ENCODE data around the gene PDE4D. TPM values are rescaled to one million over a fixed set of nuclear protein-coding genes. Genes with fewer than 3 reads are reported as not detected.

Gene PDE4D
- total and polyA plus RNA-seq, 9 donors, result 21.1 to 65.9 (median 33.0) TPM

DNA sequence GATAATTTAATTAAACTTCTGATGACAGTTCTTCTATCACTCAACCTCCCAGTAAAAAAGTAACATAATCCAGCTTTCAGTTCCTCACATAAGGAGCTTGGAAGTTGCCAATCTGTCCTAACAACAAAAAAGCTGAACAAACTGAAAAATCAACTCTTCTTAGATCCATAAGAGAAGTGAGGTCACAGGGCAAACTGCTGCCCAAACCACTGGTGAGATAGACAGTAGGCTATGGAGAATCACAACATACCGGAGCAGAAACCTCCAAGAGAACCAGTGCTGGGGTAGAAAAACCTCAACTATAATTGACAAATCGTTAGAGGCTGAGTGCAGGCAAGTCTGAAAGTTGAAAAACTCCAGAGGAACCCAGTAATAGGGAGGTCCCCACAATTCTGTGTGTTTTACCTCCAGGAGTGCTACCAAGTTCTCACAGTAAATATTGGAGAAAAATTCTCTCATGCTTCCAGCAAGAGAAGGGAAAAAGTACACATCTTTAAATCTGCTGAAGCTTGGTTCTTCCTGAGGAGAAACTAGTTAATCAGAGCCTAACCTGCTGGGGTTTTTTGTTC, 300.0 kb downstream of the PDE4D start:
- WGBS (ENCODE audit: insufficient coverage), result 100% methylated on average over 1 of the region's 2 CpGs
- no peaks in the 10 kb centered on the region for H3K36me3 ChIP-seq (ENCODE audit: control insufficient read depth, insufficient read depth, low read length)
- no peaks in the 10 kb centered on the region for H3K4me1 ChIP-seq (ENCODE audit: control insufficient read depth, insufficient read depth, low read length)
- H3K9me3 ChIP-seq (replicated peaks; ENCODE audit: control insufficient read depth, low read depth, low read length), result no peaks in the 10 kb centered on the region
- H3K4me3 ChIP-seq (ENCODE audit: low read length), result no peak overlapping the region
- peak; percentile 34 for DNase-seq
- H3K27ac ChIP-seq (ENCODE audit: low read length), result no peak overlapping the region
- no peaks in the 10 kb centered on the region for H3K27me3 ChIP-seq (ENCODE audit: control insufficient read depth, insufficient read depth, low read length)

DNA sequence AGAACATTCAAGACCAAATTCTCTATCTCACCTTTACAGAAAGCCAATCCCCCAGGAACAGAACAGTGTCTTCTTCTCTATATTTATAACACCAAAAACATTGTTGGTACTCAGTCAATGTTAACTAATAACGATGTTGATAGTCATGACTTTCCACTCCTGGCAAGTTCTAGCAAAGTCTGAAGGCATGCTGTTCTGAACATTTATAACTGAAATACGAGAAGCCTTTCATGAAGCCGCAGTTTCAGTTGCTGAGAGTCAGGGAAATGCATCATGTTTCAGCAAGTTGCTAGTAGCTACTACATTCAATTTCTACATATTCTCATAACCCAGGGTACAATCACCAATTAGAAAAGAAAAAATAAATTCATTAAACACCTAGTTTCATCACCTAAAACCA, 301.4 kb downstream of the PDE4D start:
- peak; percentile 73 for DNase-seq
- WGBS (ENCODE audit: insufficient coverage), result 21% methylated on average over 3 of the region's 3 CpGs
- Histone ChIP-seq H3K27ac (ENCODE audit: low read length) (no peak overlapping the region), H3K36me3 (ENCODE audit: control insufficient read depth, insufficient read depth, low read length) (no peaks in the 10 kb centered on the region), H3K4me1 (ENCODE audit: control insufficient read depth, insufficient read depth, low read length) (peaks cover 7% of the 10 kb centered on the region), H3K9me3 (replicated peaks; ENCODE audit: control insufficient read depth, low read depth, low read length) (no peaks in the 10 kb centered on the region), H3K27me3 (ENCODE audit: control insufficient read depth, insufficient read depth, low read length) (no peaks in the 10 kb centered on the region), H3K4me3 (ENCODE audit: low read length) (no peak overlapping the region)

DNA sequence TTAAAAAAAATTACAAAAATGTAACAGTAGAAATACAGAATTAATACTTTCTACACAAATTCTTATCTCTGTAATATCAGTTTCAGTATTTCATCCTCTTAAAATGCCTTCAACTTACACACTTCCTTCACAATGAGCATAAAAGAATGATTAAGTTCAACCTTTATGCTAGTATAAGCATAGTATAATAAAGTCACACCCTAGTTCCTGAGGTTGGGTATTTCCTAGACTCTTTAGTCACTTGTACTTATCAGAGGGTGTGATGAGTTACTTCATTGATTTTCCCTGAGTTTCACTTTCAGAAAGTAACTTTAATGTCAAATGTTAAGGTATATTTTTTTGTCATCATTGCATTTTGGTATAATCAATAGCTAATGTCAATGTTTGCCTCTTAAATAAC, 302.4 kb downstream of the PDE4D start:
- Histone ChIP-seq H3K4me1 (ENCODE audit: control insufficient read depth, insufficient read depth, low read length) (peaks cover 7% of the 10 kb centered on the region), H3K27ac (ENCODE audit: low read length) (no peak overlapping the region), H3K9me3 (replicated peaks; ENCODE audit: control insufficient read depth, low read depth, low read length) (no peaks in the 10 kb centered on the region), H3K4me3 (ENCODE audit: low read length) (no peak overlapping the region), H3K27me3 (ENCODE audit: control insufficient read depth, insufficient read depth, low read length) (no peaks in the 10 kb centered on the region), H3K36me3 (ENCODE audit: control insufficient read depth, insufficient read depth, low read length) (no peaks in the 10 kb centered on the region)
- no peak for DNase-seq

DNA sequence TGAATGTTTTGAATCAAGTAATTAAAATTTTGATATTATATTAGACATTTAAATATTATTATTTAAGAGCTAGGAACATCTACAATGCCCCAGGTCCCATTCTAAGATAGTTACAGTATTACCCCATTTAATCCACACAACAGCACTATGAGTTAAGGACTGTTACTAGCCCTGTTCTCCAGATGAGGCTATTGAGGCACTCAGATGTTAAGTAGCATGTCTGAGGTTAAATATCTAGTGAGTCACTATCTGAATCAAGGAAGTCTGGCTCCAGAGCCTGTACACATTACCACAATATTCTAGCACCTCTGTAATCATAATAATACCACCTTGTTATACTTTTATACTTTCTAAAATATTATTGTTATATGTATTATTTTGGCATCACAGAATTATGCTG, 304.6 kb downstream of the PDE4D start:
- no peaks in the 10 kb centered on the region for H3K27me3 ChIP-seq (ENCODE audit: control insufficient read depth, insufficient read depth, low read length)
- no peaks in the 10 kb centered on the region for H3K36me3 ChIP-seq (ENCODE audit: control insufficient read depth, insufficient read depth, low read length)
- no peaks in the 10 kb centered on the region for H3K9me3 ChIP-seq (replicated peaks; ENCODE audit: control insufficient read depth, low read depth, low read length)
- H3K27ac ChIP-seq (ENCODE audit: low read length), result no peak overlapping the region
- peaks cover 7% of the 10 kb centered on the region for H3K4me1 ChIP-seq (ENCODE audit: control insufficient read depth, insufficient read depth, low read length)
- no peak for DNase-seq
- H3K4me3 ChIP-seq (ENCODE audit: low read length), result no peak overlapping the region

DNA sequence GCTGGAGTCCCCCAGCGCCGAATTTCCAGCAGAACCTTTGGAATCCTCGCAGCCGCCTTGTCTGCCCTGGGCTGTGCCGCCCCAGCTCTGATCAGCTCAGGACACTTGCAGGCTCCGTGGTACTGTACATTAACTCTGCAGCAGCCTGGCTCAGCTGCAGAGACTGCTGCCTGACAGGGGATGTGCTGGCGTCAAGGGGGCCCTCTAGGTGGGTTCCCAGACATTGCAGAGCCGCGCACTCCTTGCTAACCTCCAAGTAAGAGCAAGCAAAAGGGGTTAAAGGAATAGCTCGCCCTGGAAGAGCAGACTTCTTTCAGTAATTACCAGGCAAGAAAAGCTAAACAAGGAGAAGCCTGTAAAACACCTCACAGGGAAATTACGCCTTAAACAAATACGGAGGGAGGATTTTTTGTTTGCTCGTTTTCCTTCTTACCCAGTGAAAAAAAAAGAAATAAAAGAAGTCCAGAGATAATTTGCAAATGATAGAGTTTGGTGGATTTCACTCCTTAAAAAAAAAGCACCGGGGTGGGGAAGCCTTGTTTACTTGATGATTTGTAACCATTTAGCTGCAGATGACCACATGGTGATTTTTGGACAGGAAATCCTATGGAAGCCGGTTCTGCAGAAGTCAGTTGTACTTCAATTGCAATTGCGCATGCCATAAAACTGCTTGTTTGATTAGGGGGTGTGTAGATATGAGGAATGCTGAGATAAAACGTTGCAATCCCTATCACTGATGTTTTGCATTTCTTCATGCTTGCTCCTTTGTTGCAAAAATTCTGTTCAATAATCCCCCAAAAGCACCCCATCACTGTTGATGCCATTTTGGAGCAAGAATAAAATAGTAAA, 305.8 kb downstream of the PDE4D start:
- peaks cover 9% of the 10 kb centered on the region for H3K4me1 ChIP-seq (ENCODE audit: control insufficient read depth, insufficient read depth, low read length)
- H3K27ac ChIP-seq (ENCODE audit: low read length), result peak overlapping the region; percentile 30
- H3K27me3 ChIP-seq (ENCODE audit: control insufficient read depth, insufficient read depth, low read length), result no peaks in the 10 kb centered on the region
- no peaks in the 10 kb centered on the region for H3K36me3 ChIP-seq (ENCODE audit: control insufficient read depth, insufficient read depth, low read length)
- peak; percentile 92 for DNase-seq
- 4% methylated on average over 7 of the region's 17 CpGs for WGBS (ENCODE audit: insufficient coverage)
- no peaks in the 10 kb centered on the region for H3K9me3 ChIP-seq (replicated peaks; ENCODE audit: control insufficient read depth, low read depth, low read length)
- peak overlapping the region; percentile 38 for H3K4me3 ChIP-seq (ENCODE audit: low read length)

DNA sequence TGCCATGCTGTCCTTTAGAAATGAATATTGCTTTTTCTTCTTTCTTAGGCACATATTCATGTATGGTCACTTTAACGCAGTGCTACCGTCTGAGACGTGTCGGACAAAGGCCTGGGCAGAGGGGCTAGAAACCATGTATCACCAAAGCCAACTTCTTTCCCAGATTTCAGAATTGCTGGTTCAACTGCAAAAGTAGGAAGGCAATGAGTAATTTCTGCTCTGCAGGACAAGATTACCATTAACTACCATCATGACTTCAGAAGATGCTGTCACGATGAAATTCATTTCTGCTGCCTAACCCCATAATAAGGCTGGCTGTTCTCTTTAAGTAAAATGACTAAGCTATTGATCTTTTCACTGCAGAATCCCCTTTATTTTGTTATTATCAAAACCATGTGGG, 306.7 kb downstream of the PDE4D start:
- Histone ChIP-seq H3K27ac (ENCODE audit: low read length) (no peak overlapping the region), H3K4me1 (ENCODE audit: control insufficient read depth, insufficient read depth, low read length) (peaks cover 9% of the 10 kb centered on the region), H3K4me3 (ENCODE audit: low read length) (peak overlapping the region; percentile 38), H3K36me3 (ENCODE audit: control insufficient read depth, insufficient read depth, low read length) (no peaks in the 10 kb centered on the region), H3K27me3 (ENCODE audit: control insufficient read depth, insufficient read depth, low read length) (no peaks in the 10 kb centered on the region), H3K9me3 (replicated peaks; ENCODE audit: control insufficient read depth, low read depth, low read length) (no peaks in the 10 kb centered on the region)
- DNase-seq, result no peak
- WGBS (ENCODE audit: insufficient coverage), result 40% methylated on average over 1 of the region's 5 CpGs

DNA sequence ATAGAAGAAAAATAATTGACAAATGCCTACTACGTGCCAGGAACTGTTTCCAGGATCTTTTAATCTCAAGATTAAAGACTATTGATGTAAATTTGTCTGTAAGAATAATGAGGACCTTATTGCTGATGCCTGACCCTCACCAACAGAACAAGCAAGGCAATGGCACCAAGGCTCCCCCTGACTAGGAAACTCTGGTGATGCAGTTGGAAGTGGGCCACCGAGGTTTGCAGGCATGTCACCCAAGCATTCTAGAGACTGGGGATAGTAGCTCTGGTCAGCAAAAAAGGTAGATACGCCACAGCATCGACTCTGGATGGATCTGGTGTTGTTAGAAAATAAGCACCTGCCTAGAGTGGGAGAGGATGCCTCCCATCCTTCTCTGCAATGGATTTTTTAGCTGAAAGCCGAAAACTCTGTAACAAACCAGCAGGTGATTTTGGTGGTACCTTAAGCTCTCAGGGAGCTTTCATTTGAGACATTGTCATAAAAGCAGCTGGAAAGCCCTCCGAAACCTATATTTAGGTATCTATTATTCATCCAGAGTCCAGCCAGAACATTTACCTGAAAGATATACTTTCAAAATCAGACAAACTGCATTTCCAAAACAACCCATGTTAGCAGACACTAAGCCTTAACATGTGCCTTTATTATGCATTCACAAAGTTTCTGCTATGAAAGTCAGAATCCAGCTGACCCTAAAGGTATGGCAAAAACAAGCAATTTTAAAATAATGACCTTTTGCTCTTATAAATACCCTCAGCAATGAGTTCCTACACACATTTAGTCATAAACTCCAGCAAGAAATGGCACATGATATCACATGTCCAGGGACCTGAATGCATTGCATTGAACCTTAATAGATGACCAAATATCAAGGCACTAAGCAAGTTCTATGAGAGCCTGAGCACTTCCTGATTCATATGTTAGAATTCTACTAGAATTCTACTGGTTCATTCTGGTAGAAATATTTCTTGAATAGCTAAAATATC, 308.4 kb downstream of the PDE4D start:
- WGBS (ENCODE audit: insufficient coverage), result 84% methylated on average over 3 of the region's 6 CpGs
- no peak overlapping the region for H3K27ac ChIP-seq (ENCODE audit: low read length)
- H3K4me3 ChIP-seq (ENCODE audit: low read length), result no peak overlapping the region
- H3K4me1 ChIP-seq (ENCODE audit: control insufficient read depth, insufficient read depth, low read length), result peaks cover 9% of the 10 kb centered on the region
- H3K27me3 ChIP-seq (ENCODE audit: control insufficient read depth, insufficient read depth, low read length), result no peaks in the 10 kb centered on the region
- DNase-seq, result no peak
- no peaks in the 10 kb centered on the region for H3K36me3 ChIP-seq (ENCODE audit: control insufficient read depth, insufficient read depth, low read length)
- H3K9me3 ChIP-seq (replicated peaks; ENCODE audit: control insufficient read depth, low read depth, low read length), result no peaks in the 10 kb centered on the region

DNA sequence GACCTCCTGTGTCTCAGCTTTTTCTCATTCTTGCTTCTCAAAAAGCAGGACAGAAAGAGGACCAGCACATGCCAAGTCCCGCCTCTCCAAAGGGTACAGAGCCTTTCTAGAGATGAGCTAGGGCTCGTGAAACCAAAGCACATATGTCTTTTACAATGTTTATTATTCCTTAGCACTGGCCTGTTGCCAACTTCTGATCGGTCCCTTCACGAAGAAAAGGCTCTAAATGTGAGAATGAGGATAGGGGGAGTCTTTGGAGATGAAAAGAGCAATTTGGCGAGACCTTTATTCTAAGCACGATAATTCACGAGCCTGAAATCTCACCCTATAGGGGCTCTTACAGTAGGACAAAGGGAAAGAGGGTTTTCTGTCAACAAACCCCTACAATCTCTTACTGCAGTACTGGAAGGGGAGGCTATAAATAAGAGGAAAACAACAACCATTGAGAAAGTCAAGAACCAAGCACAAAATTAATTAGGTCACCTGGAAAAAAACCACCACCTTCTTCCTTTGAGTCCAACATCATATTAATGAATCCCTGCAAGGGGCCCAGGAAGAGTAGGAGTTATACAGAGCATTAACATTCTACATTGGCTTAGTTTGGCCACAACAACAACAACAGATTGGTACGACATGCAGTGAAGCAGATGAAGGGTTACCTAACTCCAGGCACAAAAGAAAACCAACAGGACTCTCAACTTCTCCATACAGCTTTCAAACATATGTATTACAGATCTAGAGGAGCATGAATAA, 309.5 kb downstream of the PDE4D start:
- no peak for DNase-seq
- peaks cover 9% of the 10 kb centered on the region for H3K4me1 ChIP-seq (ENCODE audit: control insufficient read depth, insufficient read depth, low read length)
- no peak overlapping the region for H3K4me3 ChIP-seq (ENCODE audit: low read length)
- no CpG with 5 or more reads among the region's 8 CpGs for WGBS (ENCODE audit: insufficient coverage)
- no peaks in the 10 kb centered on the region for H3K36me3 ChIP-seq (ENCODE audit: control insufficient read depth, insufficient read depth, low read length)
- H3K9me3 ChIP-seq (replicated peaks; ENCODE audit: control insufficient read depth, low read depth, low read length), result no peaks in the 10 kb centered on the region
- H3K27me3 ChIP-seq (ENCODE audit: control insufficient read depth, insufficient read depth, low read length), result no peaks in the 10 kb centered on the region
- H3K27ac ChIP-seq (ENCODE audit: low read length), result no peak overlapping the region

DNA sequence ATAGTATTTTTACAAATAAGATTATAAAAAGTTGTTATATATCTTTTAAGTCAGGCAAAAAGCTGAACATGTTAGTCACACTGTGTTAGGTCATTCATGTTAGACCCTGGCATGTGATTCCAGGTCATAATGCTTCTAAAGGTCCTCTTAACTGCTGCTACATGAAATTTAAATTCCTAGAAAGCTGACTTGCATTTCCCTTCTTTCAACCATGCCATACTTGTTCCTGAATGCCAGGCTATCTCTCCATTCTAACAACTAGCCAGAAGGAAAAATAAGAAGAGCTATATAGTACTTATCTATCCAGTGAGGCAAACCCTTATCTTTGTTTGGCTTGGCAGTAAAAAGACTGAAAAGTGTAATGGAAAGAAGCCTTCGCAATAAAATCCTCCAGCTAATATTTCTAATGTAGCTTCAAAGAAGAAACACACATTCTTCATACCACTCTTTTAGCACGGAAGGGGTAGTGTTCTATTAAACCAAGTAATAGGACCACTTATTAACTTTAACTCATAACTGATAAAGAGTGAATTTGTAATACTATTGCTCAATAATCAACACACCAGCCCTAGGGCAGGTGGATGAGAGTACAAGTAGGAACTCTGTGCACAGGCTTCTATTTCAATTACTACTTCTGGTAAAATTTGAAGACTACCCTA, 310.2 kb downstream of the PDE4D start:
- DNase-seq, result no peak
- no CpG with 5 or more reads among the region's 2 CpGs for WGBS (ENCODE audit: insufficient coverage)
- H3K4me1 ChIP-seq (ENCODE audit: control insufficient read depth, insufficient read depth, low read length), result peaks cover 9% of the 10 kb centered on the region
- no peaks in the 10 kb centered on the region for H3K9me3 ChIP-seq (replicated peaks; ENCODE audit: control insufficient read depth, low read depth, low read length)
- no peak overlapping the region for H3K4me3 ChIP-seq (ENCODE audit: low read length)
- H3K27me3 ChIP-seq (ENCODE audit: control insufficient read depth, insufficient read depth, low read length), result no peaks in the 10 kb centered on the region
- no peak overlapping the region for H3K27ac ChIP-seq (ENCODE audit: low read length)
- no peaks in the 10 kb centered on the region for H3K36me3 ChIP-seq (ENCODE audit: control insufficient read depth, insufficient read depth, low read length)
